Stimulated activated CD4-positive, alpha-beta T cell treated with anti-CD3 and anti-CD28 coated beads, TNF-alpha, amount 100 ng/mL, for 24 hours (primary cell): ENCODE results near the gene DDX54.

ENCODE experiments used
- DNase-seq, 3 experiments: peaks; one replicate each; pipeline ENCODE4 v3.0.0-alpha.2; 2020; ENCODE audit warnings: low read depth in 3 of 3

Gene DDX54

DNA sequence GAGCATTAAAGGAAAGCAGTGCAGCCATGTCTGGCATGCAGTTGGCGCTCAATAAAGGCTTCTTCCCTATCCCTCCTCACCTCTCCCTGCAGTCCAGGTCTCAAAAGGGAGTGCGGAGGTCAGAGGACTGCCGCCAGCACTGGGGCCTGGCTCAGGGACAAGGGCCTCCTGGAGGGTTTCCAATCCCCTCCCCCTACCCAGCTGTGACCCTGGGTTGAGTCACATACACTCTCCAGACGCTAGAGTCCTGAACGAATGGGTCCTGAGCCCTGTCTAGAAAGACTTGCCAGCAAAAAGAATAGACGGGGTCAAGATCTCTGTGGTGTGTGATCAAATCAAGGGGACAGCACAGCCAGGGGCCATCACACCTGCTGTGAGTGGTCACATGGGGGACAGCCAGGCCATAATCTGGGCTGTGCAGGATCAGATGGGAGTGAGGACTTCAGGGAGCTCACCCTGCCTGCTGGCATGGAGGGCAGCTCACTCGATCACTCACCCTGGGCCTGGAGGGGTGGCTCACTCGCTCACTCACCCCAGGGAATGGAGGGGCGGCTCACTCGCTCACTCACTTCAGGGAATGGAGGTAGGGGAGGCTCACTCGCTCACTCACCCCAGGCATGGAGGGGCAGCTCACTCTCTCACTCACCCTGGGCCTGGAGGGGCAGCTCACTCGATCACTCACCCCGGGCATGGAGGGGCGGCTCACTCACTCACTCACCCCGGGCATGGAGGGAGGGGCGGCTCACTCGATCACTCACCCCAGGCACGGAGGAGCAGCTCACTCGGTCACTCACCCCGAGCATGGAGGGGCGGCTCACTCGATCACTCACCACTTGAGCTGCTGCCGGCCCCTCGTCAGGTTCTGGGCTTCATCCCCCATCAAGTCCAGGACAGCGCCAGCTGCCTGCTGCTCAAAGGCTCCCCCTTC is 22.9 kb downstream of the DDX54 start:
- no peak for DNase-seq

DNA sequence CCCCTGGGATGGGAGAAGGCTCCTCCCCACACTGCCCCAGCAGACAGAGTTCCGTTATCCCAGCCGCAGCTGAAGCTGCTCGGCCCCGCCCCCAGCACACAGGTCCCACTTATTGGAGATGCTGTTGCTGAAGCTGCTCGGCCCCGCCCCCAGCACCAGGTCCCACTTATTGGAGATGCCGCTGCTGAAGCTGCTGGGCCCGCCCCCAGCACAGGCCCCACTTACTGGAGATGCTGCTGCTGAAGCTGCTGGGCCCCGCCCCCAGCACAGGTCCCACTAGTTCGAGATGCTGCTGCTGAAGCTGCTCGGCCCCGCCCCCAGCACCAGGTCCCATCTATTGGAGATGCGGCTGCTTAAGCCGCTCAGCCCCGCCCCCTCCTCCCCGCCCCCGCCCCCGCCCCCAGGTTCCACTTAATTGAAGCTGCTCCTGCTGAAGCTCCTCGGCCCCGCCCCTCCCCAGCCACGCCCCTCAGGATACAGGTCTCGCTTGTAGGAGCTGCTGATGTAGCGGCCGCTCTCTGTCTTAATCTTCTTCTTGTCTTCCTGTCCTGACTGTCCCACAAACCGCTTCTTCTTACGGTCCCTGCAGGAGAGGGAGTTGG is 23.8 kb downstream of the DDX54 start:
- peak in 1 of 3 experiments; percentile 40 for DNase-seq

DNA sequence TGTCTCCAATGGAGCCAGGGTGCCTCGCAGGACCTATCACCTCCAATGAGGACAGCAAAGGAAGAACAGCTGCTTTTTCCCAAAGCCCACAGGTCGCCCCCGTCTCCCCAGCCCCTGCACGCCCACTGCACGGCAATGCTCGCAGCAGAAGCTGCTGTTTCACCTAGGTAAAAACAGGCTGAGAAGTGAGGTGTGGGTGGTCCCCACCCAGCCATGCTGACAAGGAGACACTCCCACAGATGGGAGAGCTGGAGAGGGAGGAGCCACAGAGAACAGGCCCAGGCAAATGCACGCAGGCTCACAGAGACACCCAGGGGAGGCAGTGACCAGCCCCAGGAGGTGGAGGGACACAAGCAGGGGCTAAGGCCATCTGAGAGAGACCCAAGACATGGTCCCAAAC is 25.3 kb downstream of the DDX54 start:
- no peak for DNase-seq

DNA sequence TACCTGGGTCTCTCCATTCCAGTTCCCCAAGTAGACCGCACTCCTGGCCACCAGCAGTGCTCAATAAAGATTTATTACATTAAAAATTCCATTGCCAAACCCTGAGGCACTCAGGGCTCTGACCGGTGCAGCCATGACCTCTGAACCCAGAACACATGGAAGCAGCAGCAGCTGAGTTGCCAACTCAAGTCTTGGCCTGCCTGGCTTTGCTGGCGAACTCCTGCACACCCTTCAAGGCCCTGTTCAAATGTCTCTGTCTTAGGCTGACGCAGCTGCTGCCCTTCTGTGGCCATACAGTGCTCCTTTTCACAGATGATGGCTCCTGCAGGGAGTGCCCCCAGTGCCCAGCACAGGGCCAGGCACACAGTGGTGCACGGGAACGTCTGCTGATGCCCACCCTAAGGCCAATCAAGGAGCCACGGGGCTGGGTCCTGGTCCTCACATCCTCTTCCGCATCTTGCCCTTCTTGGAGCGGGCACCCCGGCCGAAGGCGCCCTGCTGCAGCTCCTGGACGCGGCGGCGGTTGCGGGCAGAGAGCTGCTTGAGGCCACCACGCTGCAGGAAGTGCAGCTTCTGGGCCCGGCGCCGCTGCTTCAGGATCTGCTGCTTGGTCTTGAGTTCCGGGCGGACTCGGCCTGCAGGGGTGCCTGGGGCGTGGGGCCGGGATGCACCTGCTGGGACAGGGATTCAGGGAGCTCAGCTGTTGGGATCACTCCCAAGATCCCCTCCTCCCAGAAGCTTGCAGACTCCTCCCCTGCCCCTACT is 26.7 kb downstream of the DDX54 start:
- no peak for DNase-seq

DNA sequence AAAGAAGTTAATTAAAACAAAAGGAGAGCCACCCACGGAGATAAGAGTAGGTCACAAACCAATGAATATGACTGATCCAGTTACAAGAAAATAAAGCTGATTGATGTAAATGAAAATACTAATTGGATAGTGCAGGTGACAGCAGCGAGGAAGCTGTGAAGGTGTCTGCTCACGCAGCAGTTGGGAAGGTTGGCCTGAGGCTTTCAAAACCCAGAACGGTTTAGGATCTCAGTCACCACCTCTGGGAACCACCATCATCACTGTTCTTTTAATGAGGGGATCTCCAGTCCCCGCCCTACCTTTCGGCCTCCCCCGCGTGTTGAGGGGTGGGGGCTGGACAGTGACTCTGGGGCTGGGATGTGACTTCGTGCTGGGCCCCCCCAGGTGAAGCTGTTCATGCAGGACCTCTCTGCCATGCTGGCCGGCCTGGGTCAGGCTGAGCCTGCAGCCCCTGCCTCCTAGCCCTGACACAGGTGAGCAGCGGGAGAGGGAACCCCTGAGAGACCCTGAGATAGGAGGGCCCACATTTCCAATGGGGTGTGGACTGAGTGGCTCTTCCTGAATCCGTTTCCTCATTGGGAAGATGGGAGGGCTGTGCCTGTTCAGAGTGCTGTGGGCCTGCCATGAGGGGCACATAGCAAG is 27.9 kb downstream of the DDX54 start:
- DNase-seq, result no peak

DNA sequence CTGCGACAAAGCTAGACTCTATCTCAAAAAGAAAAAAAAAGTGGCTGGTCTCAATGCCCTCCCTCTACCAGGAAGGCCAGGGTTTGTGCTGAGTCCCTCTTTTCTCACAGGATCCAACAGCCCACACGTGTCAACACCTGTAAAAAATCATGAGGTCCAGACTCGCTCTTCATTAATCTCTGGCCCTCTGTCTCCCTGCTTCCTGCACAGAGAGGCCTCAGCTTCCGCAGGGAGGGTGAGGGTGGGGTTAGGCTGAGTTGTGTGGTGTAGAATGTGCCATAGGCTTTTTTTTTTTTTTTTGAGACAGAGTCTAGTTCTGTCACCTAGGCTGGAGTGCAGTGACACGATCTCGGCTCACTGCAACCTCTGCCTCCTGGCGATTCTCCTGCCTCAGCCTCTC is 29.6 kb downstream of the DDX54 start:
- DNase-seq, result no peak

DNA sequence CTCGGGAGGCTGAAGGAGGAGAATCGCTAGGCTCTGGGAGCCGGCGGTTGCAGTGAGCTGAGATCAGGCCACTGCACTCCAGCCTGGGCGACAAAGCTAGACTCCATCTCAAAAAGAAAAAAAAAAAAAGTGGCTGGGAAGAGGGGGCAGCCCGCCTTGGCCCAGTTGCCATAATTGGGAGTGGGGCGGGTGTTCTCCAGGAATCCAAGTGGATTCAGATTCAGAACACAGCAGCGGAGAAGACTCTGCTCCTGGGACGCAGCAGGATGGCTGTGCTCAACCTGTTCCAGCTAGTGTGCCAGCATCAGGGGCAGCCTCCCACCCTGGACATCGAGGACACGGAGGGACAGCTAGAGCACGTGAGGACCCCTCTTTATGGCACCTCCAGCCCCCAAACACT is 30.2 kb downstream of the DDX54 start:
- no peak for DNase-seq

DNA sequence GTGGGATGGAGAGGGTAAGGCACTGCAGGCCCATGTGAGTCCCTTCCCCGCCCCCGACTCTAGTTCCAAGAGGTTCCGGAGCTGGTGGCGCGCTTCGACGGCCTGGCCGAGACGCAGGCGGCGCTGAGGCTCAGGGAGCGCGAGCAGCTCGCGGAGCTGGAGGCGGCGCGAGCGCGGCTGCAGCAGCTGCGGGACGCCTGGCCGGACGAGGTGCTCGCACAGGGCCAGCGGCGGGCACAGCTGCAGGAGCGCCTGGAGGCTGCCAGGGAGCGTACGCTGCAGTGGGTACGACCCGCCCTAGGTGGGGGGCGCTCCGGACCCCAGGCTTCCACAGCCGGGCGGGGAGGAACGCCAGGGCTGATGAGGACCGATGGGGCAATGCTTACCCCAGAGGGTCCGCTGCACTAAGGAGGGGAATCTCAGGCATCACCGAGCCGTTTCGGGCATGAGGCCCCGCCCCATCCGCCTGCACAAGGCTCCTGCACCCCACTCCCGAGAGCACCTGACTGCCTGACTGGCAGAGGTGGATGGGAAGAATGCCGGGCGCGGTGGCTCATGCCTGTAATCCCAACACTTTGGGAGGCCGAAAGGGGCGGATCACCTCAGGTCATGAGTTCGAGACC is 30.8 kb downstream of the DDX54 start:
- peak in 1 of 3 experiments; percentile 24 for DNase-seq

DNA sequence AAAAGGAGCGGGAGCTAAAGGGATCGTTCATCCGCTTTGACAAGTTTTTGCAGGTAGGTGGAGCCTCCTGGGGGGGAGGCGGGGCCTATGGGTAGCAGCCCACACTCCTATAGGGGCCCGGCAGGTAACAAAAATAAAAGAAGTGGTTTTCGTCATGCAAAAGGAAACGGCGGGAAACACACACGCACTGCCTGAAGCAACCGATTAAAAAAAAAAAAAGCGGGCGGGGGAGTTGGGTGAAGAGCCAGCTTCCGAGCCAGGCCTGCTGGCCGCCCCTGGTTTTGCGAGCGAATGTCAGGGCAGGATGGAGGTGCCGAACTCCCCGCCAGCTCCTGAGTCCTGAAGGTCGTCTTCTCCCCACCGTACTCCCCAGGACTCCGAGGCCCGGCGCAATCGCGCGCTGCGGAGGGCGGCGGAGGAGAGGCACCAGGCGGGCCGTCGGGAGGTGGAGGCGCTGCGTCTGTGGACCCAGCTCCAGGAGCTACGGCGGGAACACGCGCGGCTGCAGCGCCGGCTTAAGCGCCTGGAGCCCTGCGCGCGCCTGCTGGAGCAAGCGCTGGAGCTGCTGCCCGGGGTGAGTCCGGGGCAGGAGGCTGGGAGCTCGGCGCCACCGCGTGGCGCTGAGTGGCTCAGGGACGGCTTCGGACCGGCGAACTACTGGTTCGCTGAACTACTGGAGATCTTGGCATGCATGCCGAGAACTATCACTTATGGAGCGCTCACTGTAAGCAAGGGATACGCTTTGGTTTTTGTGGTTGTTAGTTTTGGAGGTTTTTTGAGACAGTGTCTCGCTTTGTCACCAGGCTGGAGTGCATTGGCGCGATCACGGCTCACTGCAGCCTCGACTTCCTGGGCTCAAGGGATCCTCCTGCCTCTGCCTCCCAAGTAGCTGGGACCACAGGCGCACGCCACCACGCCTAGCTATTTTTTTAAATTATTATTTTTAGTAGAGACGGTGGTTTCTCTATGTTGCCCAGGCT is 32.2 kb downstream of the DDX54 start:
- DNase-seq, result peak; percentile 25 to 66 (median 31)

DNA sequence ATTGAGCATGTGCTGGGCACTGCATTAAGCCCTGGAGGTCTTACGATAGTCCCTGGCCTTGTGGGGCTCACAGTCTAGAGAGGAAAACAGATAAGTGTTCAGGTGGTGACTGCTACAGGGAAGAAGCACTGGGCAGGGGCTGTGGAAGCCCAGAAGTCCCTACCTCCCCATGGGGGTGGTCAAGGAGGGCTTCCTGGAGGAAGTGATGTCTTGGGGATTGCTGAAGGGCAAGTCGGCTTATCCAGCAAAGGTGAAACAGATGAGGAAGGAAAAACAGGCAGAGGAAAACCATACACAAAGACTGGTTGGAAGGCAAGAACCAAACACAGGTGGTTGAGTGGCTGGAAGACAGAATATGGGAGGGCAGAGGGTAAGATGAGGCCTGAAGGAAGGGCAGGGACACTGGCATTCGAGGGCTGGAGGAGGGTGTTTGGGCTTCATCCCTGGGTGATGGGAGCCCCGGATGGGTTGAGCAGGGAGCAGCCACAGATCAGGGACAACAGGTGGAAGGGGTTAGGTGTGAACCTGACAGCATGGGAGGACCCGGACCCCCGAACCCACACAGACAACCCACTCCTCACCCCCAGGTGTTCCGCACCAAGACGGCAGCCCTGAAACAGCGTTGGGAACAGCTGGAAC is 33.0 kb downstream of the DDX54 start:
- DNase-seq, result no peak

DNA sequence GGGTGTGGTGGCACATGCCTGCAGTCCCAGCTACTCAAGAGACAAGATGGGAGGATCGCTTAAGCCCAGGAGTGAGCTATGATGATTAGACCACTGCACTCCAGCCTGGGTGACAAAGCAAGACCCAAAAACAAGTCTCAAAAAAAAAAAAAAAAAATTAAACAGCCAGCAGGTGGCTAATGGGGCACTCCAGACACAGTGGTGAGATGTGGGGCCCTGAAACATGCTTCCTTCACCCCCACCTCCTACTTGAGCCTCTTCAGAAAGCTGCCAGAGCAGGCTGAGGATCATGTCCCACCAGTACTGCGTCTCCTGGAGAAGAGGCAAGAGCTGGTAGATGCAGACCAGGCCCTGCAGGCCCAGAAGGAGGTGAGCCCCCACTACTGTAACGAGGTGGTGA is 33.6 kb downstream of the DDX54 start:
- no peak for DNase-seq

DNA sequence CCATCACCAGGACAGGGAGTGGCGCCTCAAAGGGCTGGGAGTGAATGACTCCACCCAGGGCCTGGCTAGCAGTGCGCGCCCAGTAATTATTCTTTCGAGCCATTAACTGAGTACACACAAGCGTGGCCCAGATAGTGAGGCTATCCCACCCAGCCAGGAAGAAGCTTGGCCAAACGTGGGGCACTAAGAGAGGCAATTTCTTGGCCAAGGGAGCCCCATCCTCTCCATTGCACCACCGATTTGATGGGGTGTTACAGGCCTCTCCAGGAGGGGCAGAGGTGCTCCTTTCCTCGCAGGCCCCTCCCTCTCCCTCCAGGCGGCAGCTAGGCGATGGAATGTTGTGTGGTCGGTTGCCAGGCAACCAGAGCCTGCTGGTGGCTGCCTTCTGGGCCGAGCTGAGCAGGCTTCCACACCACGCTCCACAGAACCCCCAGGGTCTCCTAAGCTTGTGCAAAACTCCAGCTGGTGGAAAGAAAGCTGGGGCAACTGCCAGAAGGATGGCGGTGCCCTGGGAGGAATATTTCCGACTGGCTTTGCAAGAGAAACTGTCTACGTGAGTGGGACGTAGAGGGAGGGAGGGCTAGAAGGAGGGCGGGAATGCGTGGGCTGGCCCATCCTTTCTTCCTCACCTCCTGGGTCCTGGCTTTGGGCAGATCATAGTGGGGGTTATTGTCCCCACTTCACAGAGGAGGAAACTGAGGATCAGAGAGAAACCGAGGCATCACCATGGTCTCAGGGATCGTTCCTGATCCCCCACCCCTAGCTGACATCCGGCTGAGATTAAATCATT is 35.7 kb downstream of the DDX54 start, which contains the start of gene CFAP73:
TSS of gene CFAP73 (plus strand) at position 364 of the 790 bp plus-strand sequence. CDS start at position 498, 134 bp downstream.
- no peak for DNase-seq

DNA sequence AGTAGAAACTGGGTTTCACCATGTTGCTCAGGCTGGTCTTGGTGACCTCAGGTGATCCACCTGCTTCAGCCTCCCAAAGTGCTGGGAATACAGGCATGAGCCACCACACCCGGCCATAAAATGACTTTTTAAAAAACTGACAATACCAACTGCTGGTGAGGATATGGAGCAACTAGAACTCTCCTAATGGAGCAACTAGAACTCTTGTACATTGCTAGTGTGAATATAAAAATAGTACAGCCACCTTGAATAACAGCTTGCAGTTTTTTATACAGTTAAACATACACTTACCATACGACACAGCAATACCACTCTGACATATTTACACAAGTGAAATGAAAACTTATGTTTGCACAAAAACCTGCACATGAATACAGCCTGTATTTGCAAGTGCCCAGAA is 38.3 kb downstream of the DDX54 start:
- no peak for DNase-seq

DNA sequence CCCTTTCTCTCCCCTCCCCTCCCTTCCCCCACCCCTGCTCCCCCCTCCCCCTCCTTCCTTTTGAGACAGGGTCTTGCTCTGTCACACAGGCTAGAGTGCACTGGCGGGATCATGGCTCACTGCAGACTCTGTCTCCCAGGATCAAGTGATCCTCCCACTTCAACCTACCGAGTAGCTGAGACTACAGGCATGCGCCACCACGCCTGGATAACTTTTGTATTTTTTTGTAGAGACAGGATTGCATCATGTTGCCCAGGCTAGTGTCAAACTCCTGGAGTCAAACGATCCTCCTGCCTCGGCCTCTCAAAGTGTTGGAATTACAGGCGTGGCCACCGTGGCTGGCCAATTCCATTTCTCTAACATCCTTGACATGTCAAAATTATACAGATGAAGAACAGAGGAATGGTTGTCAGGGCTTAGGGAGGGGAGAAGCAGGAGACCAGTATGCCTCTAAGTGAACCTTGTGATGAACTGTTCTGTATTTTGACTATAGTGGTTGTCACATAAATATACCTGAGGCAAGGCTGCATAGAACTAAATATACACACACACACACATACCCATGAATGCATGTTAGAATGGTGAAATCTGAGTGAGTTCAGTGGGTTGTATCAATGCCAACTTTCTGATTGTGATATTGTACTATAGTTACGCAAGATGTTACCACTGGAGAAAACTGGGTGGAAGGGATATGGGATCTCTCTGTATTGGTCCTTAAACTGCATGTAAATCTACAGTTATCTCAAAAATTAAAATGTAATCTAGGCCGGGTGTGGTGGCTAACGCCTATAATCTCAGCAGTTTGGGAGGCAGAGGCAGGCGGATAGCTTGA is 39.3 kb downstream of the DDX54 start:
- DNase-seq, result no peak

DNA sequence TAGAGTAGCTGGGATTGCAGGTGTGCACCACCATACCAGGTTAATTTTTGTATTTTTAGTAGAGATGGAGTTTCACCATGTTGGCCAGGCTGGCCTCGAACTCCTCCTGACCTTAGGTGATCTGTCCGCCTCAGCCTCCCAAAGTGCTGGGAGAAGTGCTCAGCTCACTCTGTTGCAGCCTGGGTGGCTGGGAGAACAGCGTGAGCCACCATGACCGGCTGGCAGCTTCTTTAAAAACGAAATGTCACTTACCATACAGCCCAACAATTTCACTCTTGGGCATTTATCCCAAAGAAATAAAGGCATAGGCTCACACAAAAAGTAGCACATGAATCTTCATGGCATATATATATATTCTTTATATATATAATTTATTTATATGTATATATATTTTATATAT is 40.5 kb downstream of the DDX54 start:
- DNase-seq, result no peak

DNA sequence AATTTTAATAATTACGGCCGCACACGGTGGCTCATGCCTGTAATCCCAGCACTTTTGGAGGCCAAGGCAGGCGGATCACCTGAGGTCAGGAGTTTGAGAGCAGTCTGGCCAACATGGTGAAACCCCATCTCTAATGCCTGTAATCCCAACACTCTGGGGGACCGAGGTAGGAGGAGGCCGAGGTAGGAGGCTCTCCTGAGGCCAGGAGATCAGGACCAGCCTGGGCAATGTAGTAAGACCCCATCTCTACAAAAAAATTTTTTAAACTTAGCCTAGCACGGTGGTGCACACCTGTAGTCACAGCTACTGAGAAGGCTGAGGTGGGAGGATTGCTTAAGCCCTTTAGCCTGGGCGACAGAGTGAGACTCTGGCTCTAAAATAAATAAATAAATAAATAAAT is 41.3 kb downstream of the DDX54 start:
- no peak for DNase-seq

DNA sequence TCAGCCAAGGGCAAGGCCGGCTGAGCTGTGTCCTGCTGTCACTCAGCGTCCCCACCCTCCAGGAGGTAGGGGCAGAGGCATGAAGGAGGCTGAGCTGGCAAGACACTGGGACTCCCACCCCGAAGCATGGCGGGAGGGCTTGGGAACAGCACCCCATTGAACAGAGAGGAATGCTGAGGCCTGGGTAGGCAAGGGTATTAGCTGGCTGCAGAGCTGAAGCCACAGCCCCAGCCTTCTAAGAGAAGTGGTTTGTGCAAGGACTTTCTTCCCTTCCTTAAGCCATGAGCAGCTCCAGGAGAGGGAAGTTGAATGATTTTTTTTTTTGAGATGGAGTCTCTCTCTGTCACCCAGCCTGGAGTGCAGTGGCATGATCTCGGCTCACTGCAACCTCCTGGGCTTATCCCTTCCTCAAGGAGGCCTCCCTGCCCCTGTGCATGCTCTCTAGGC is 42.4 kb downstream of the DDX54 start:
- DNase-seq, result no peak
